BLaER1 treated with 17β-estradiol and CSF1 and Interleukin-3, amounts not matched to agents 10 nM and 100 nM (cell line): Measurements from ENCODE around the gene MYL11.
A peak's percentile ranks its signal among the peaks of the same experiment; 100 is the strongest.

Experiments
- H3K27ac ChIP-seq, 11 experiments: shearing (Covaris generic); formaldehyde crosslinking; 2 replicates each; pipeline ENCODE4 v1.8.1; 2022
- H3K27me3 ChIP-seq, 11 experiments: shearing (Covaris generic); formaldehyde crosslinking; 2 replicates each; pipeline ENCODE4 v1.8.1; 2022
- H3K36me3 ChIP-seq, 11 experiments: shearing (Covaris generic); formaldehyde crosslinking; 2 replicates each; pipeline ENCODE4 v1.8.1; 2022
- H3K4me1 ChIP-seq, 10 experiments: shearing (Covaris generic); formaldehyde crosslinking; 2 replicates each; pipeline ENCODE4 v1.8.1; 2022
- H3K4me2 ChIP-seq, 11 experiments: shearing (Covaris generic); formaldehyde crosslinking; 2 replicates each; pipeline ENCODE4 v1.8.1; 2022
- H3K4me3 ChIP-seq, 10 experiments: shearing (Covaris generic); formaldehyde crosslinking; 2 replicates each; pipeline ENCODE4 v1.8.1; 2022
- H3K9ac ChIP-seq, 11 experiments: shearing (Covaris generic); formaldehyde crosslinking; 2 replicates each; pipeline ENCODE4 v1.8.1; 2022
- H3K9me3 ChIP-seq, 11 experiments: shearing (Covaris generic); formaldehyde crosslinking; replicated peaks in 1 of 11; 2 replicates each; pipeline ENCODE4 v1.8.1; 2022
- H4K20me1 ChIP-seq, 11 experiments: shearing (Covaris generic); formaldehyde crosslinking; 2 replicates each; pipeline ENCODE4 v1.8.1; 2022
- Cebpa-rat ChIP-seq, 11 experiments: shearing (Covaris generic); IDR thresholded peaks; 2 replicates each; pipeline ENCODE4 v1.8.1; 2022

Gene MYL11

GRCh38 chr16:30370456-30371247 lies 4.0 kb upstream of the MYL11 start, which contains the start of gene TBC1D10B:
Gene TBC1D10B, minus strand, starts transcription at chr16:30370494. Its CDS starts 311 bp downstream, at chr16:30370183.
- H3K27ac ChIP-seq = peak within 1 kb of the TSS; percentile 77 to 89 (median 86)

GRCh38 chr16:30371248-30371816 lies 3.3 kb upstream of the MYL11 start:
- Histone ChIP-seq H3K9ac (peak overlapping the region; percentile 63 to 78 (median 72)), H4K20me1 (peaks cover 30 to 35% (median 32%) of the 10 kb centered on the region in 11 experiments), H3K4me1 (peaks cover 28 to 70% (median 46%) of the 10 kb centered on the region in 10 experiments), H3K27me3 (no peaks in the 10 kb centered on the region), H3K27ac (peak overlapping the region; percentile 34 to 82 (median 69); a peak in 21 of 22 replicates), H3K36me3 (peaks cover 4 to 17% (median 11%) of the 10 kb centered on the region in 11 experiments; a peak in 19 of 22 replicates), H3K9me3 (no peaks in the 10 kb centered on the region), H3K4me2 (peak overlapping the region; percentile 77 to 97 (median 90)), H3K4me3 (peak overlapping the region; percentile 46 to 67 (median 56))
- TF ChIP-seq Cebpa-rat (IDR thresholded peaks at IDR 0.05) = no peak

More at GRCh38 chr16:30370456-30371247, 4.0 kb upstream of the MYL11 start, which contains the start of gene TBC1D10B:
- H3K4me1 ChIP-seq = peaks cover 33 to 68% (median 49%) of the 10 kb centered on the region in 10 experiments
- H4K20me1 ChIP-seq = peaks cover 30 to 41% (median 39%) of the 10 kb centered on the region in 11 experiments
- H3K36me3 ChIP-seq = peaks cover 11 to 24% (median 18%) of the 10 kb centered on the region in 11 experiments; a peak in 20 of 22 replicates
- peak within 1 kb of the TSS; percentile 81 to 97 (median 91) for H3K9ac ChIP-seq
- H3K4me2 ChIP-seq = peak within 1 kb of the TSS; percentile 97 to 100 (median 99)
- H3K9me3 ChIP-seq = no peaks in the 10 kb centered on the region
- peak within 1 kb of the TSS; percentile 82 to 99 (median 94) for H3K4me3 ChIP-seq
- no peak for TF ChIP-seq Cebpa-rat (IDR thresholded peaks at IDR 0.05)
- no peaks in the 10 kb centered on the region for H3K27me3 ChIP-seq

GRCh38 chr16:30372038-30372712 lies 2.4 kb upstream of the MYL11 start:
- TF ChIP-seq Cebpa-rat (IDR thresholded peaks at IDR 0.05) = no peak
- Histone ChIP-seq H3K4me3 (no peak overlapping the region), H3K27ac (peak overlapping the region in 8 of 11 experiments; percentile 47 to 78 (median 69); a peak in 13 of 22 replicates), H3K4me2 (peak overlapping the region; percentile 77 to 97 (median 90); a peak in 20 of 22 replicates), H4K20me1 (peaks cover 22 to 26% (median 25%) of the 10 kb centered on the region in 11 experiments), H3K9me3 (no peaks in the 10 kb centered on the region), H3K9ac (peak overlapping the region in 9 of 11 experiments; percentile 22 to 78 (median 70); a peak in 11 of 22 replicates), H3K4me1 (peaks cover 26 to 70% (median 46%) of the 10 kb centered on the region in 10 experiments), H3K27me3 (no peaks in the 10 kb centered on the region), H3K36me3 (peaks cover 0 to 9% (median 5%) of the 10 kb centered on the region in 11 experiments; a peak in 5 of 22 replicates)

- peak overlapping the region in 6 of 11 experiments; percentile 33 to 78 (median 72); a peak in 4 of 22 replicates for H3K9ac ChIP-seq
- peaks cover 16 to 21% (median 19%) of the 10 kb centered on the region in 11 experiments for H4K20me1 ChIP-seq
- peak overlapping the region in 2 of 11 experiments; percentile 63 to 69; a peak in 2 of 22 replicates for H3K27ac ChIP-seq
- no peaks in the 10 kb centered on the region for H3K9me3 ChIP-seq
- no peaks in the 10 kb centered on the region for H3K27me3 ChIP-seq
- TF ChIP-seq Cebpa-rat (IDR thresholded peaks at IDR 0.05) = no peak
- H3K4me1 ChIP-seq = peaks cover 26 to 70% (median 46%) of the 10 kb centered on the region in 10 experiments
- no peak overlapping the region for H3K4me3 ChIP-seq
- peak overlapping the region in 1 of 11 experiments; percentile 77; a peak in 1 of 22 replicates for H3K4me2 ChIP-seq
- H3K36me3 ChIP-seq = peaks cover 0 to 4% (median 0%) of the 10 kb centered on the region in 11 experiments; a peak in 2 of 22 replicates
Measured at GRCh38 chr16:30372725-30373124, 1.9 kb upstream of the MYL11 start.

- Histone ChIP-seq H3K36me3 (no peaks in the 10 kb centered on the region), H3K9ac (0 out of 22 replicates have a peak overlapping the region, but pooled peaks of 2 of the 11 experiments have one; percentile 98), H3K4me1 (peaks cover 39 to 81% (median 61%) of the 10 kb centered on the region in 10 experiments), H3K9me3 (no peaks in the 10 kb centered on the region), H3K27ac (peak overlapping the region in 6 of 11 experiments; percentile 97 to 100 (median 99); a peak in 10 of 22 replicates), H3K27me3 (no peaks in the 10 kb centered on the region), H4K20me1 (no peaks in the 10 kb centered on the region; a peak in 2 of 22 replicates), H3K4me2 (peak overlapping the region in 4 of 11 experiments; percentile 91 to 100 (median 96); a peak in 6 of 22 replicates), H3K4me3 (no peak overlapping the region)
- no peak for TF ChIP-seq Cebpa-rat (IDR thresholded peaks at IDR 0.05)
Measured at GRCh38 chr16:30375864-30376263, 1.3 kb downstream of the MYL11 start.

GRCh38 chr16:30376461-30376902 lies 1.9 kb downstream of the MYL11 start:
- Histone ChIP-seq H3K4me1 (peaks cover 41 to 83% (median 63%) of the 10 kb centered on the region in 10 experiments), H4K20me1 (no peaks in the 10 kb centered on the region; a peak in 2 of 22 replicates), H3K27ac (peak overlapping the region in 10 of 11 experiments; percentile 97 to 100 (median 98); a peak in 19 of 22 replicates), H3K4me2 (peak overlapping the region; percentile 79 to 100 (median 97); a peak in 20 of 22 replicates), H3K27me3 (no peaks in the 10 kb centered on the region), H3K9ac (peak overlapping the region in 7 of 11 experiments; percentile 90 to 98 (median 93); a peak in 7 of 22 replicates), H3K9me3 (no peaks in the 10 kb centered on the region), H3K36me3 (no peaks in the 10 kb centered on the region), H3K4me3 (no peak overlapping the region)
- no peak for TF ChIP-seq Cebpa-rat (IDR thresholded peaks at IDR 0.05)

GRCh38 chr16:30377050-30377811 lies 2.6 kb downstream of the MYL11 start:
- H3K9ac ChIP-seq = peak overlapping the region; percentile 90 to 98 (median 94)
- H3K4me1 ChIP-seq = peaks cover 43 to 83% (median 63%) of the 10 kb centered on the region in 10 experiments

More at GRCh38 chr16:30377050-30377811, 2.6 kb downstream of the MYL11 start:
- Histone ChIP-seq H3K4me3 (peak overlapping the region; percentile 64 to 81 (median 70)), H4K20me1 (no peaks in the 10 kb centered on the region; a peak in 2 of 22 replicates), H3K9me3 (no peaks in the 10 kb centered on the region), H3K36me3 (no peaks in the 10 kb centered on the region), H3K27me3 (no peaks in the 10 kb centered on the region), H3K27ac (peak overlapping the region; percentile 97 to 100 (median 98)), H3K4me2 (peak overlapping the region; percentile 79 to 100 (median 97))
- no peak for TF ChIP-seq Cebpa-rat (IDR thresholded peaks at IDR 0.05)
